Right lobe of liver (tissue), 4 donors: ENCODE results near the gene NUP153.
"Not testable (repeated sequence)": the region's sequence is repeated elsewhere in the genome, so short reads cannot be mapped to it uniquely, and the experiment has no call there.

Experiments
- POLR2A ChIP-seq: fragments of 450-650 bp; IDR thresholded peaks from one replicate; pipeline ENCODE4 v1.6.1; 2017; ENCODE audit warnings: antibody characterized with exemption, mild to moderate bottlenecking
- TF ChIP-seq, protein P1 (sequence below), 4 donors: fragments of 200-600 bp in 3 of 4; fragments of 450-650 bp in 1 of 4; IDR thresholded peaks; one replicate each; pipeline versions ENCODE4 v1.5.1 to v1.8.0; 2016 to 2022; ENCODE audit warnings: antibody characterized with exemption in 4 of 4, mild to moderate bottlenecking in 2 of 4
- donor health status: DM: no; HTN: no; CAD: no.
- donor health status: DM: no; HTN: no; CAD: no.
- donor health status: DM: no; HTN: yes; CAD: no.

DNA sequence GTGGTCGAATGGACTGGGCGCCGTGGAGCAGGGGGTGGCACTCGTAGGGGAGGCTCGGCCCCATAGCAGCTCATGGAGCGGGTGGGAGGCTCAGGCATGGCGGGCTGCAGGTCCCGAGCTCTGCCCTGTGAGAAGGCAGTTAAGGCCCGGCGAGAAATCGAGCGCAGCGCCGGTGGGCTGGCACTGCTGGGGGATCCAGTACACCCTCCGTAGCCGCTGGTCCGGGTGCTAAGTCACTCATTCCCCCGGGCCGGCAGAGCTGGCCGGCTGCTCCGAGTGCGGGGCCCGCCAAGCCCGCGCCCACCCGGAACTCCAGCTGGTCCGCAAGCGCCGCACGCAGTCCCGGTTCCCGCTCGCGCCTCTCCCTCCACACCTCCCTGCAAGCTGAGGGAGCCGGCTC is 38.6 kb upstream of the NUP153 start:
- TF ChIP-seq, protein P1, sequence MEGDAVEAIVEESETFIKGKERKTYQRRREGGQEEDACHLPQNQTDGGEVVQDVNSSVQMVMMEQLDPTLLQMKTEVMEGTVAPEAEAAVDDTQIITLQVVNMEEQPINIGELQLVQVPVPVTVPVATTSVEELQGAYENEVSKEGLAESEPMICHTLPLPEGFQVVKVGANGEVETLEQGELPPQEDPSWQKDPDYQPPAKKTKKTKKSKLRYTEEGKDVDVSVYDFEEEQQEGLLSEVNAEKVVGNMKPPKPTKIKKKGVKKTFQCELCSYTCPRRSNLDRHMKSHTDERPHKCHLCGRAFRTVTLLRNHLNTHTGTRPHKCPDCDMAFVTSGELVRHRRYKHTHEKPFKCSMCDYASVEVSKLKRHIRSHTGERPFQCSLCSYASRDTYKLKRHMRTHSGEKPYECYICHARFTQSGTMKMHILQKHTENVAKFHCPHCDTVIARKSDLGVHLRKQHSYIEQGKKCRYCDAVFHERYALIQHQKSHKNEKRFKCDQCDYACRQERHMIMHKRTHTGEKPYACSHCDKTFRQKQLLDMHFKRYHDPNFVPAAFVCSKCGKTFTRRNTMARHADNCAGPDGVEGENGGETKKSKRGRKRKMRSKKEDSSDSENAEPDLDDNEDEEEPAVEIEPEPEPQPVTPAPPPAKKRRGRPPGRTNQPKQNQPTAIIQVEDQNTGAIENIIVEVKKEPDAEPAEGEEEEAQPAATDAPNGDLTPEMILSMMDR (IDR thresholded peaks at IDR 0.05) = not testable (repeated sequence)
- TF ChIP-seq POLR2A = not testable (repeated sequence)
